ENCODE data around the gene SCRN2. TPM values are rescaled to one million over a fixed set of nuclear protein-coding genes. Genes with fewer than 3 reads are reported as not detected.

The SCRN2 gene
- total RNA-seq, 1 experiment from 2014 or later, result 73.6 TPM

- DNase-seq, result no peak
- BruUV-seq (replicated peaks), result no TSS peak
- POLR2A ChIA-PET, result no interaction called here
- Histone ChIP-seq H3K9me3 (no peaks in the 10 kb centered on the region), H3K27me3 (replicated peaks; ENCODE audit: control insufficient read depth, insufficient read depth, low read length) (no peaks in the 10 kb centered on the region), H3K4me3 (ENCODE audit: low read depth, low read length) (no peak overlapping the region), H3K4me1 (peaks cover 34% of the 10 kb centered on the region), H3K36me3 (ENCODE audit: control insufficient read depth, insufficient read depth, low read length) (no peaks in the 10 kb centered on the region)
- intact Hi-C loops (cut with micrococcal nuclease; ENCODE audit: unreplicated experiment), result no loop called here
- Mint-ChIP-seq H3K27me3 (ENCODE audit: insufficient read depth, unreplicated experiment) (no peaks in the 10 kb centered on the region), H3K36me3 (ENCODE audit: insufficient read depth, unreplicated experiment) (peaks cover 7% of the 10 kb centered on the region), H3K27ac (ENCODE audit: unreplicated experiment) (no peak overlapping the region), H3K9me3 (ENCODE audit: unreplicated experiment) (no peaks in the 10 kb centered on the region), H3K4me1 (ENCODE audit: low read depth, unreplicated experiment) (peaks cover 33% of the 10 kb centered on the region), H3K4me3 (ENCODE audit: unreplicated experiment) (no peak overlapping the region)
- no peak for TF ChIP-seq CTCF (IDR thresholded peaks at IDR 0.05; ENCODE audit: insufficient read depth in 1 of 2, low read depth in 1 of 2, low read length in 1 of 2, severe bottlenecking in 1 of 2, unreplicated experiment in 1 of 2)
- CTCF ChIA-PET, result interaction anchor here (2.6 to 15.7 kb wide), 2 partner anchors 43 to 57 kb away, joined by 18 to 904 read pairs; partner anchors contain the start of genes LRRC46, MRPL10, SCRN2 and SP6
These were observed 47.2 kb upstream of the SCRN2 start for GRCh38 chr17:47888293-47888692.

DNA sequence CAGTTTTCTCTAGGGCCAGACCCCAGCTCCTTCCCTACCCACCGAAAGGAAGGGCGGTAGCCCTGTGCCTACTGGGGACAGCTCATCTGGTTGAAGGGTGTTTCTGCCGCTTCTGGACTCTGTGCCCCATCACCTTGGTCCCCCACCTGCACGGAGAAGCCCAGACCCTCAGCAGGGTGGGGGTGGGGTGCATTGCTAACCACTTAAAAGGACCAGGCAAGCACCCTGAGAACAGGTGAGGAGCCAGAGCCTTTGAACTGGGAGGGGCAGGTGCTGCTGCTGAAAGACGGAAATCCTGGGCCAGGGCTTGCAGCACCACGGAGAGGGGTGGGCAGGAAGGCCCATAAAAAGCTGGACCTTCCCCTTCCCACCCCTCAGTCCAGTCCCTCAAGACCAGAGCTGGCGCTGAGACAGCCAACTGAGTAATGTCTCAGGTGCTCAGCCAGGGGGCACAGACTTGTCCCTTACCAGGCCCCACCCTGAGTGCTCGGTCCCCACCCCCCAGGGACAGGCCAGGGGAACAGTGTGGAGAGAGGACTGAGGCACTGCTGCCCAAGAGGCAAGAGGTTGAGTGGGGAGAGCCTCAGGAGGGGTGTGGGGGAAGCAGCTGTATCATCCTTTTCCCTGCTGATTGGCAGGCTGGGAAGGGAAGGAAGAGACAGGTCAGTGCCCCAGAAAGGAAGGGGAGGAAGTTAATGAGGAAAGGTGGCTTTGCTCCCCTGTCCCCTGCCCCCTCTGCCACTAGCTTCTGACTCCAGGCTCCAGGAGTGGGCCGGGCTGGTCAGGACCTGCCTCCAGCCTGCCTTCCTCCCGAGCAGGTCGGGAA, 44.0 kb upstream of the SCRN2 start:
- POLR2A ChIA-PET, result interaction anchor here (0.5 to 3.5 kb wide), 9 partner anchors 9 to 138 kb away, joined by 4 to 37 read pairs (median 13); partner anchors contain the start of genes LRRC46, MRPL10, SCRN2 and SP2
- Mint-ChIP-seq H3K27me3 (ENCODE audit: insufficient read depth, unreplicated experiment) (no peaks in the 10 kb centered on the region), H3K9me3 (ENCODE audit: unreplicated experiment) (no peaks in the 10 kb centered on the region), H3K4me3 (ENCODE audit: unreplicated experiment) (peak overlapping the region; percentile 62), H3K27ac (ENCODE audit: unreplicated experiment) (peak overlapping the region; percentile 1), H3K4me1 (ENCODE audit: low read depth, unreplicated experiment) (peaks cover 33% of the 10 kb centered on the region), H3K36me3 (ENCODE audit: insufficient read depth, unreplicated experiment) (peaks cover 7% of the 10 kb centered on the region)
- intact Hi-C loops (cut with micrococcal nuclease; ENCODE audit: unreplicated experiment), result loop anchor here (1.0 to 2.0 kb wide), 3 partner anchors 14 to 44 kb away; partner anchors contain the start of genes SCRN2 and SP6
- BruUV-seq (replicated peaks), result TSS peak; percentile 80
- Histone ChIP-seq H3K27me3 (replicated peaks; ENCODE audit: control insufficient read depth, insufficient read depth, low read length) (no peaks in the 10 kb centered on the region), H3K9me3 (no peaks in the 10 kb centered on the region), H3K36me3 (ENCODE audit: control insufficient read depth, insufficient read depth, low read length) (no peaks in the 10 kb centered on the region), H3K4me3 (ENCODE audit: low read depth, low read length) (0 out of 2 replicates have a peak overlapping the region, but pooled peaks have one; percentile 0), H3K4me1 (peaks cover 52% of the 10 kb centered on the region)
- peak in 1 of 2 experiments; percentile 21 for TF ChIP-seq CTCF (IDR thresholded peaks at IDR 0.05; ENCODE audit: insufficient read depth in 1 of 2, low read depth in 1 of 2, low read length in 1 of 2, severe bottlenecking in 1 of 2, unreplicated experiment in 1 of 2)
- CTCF ChIA-PET, result interaction anchor here (0.6 to 15.7 kb wide), 16 partner anchors 9 to 152 kb away, joined by 3 to 904 read pairs (median 5); partner anchors contain the start of genes CDK5RAP3, LRRC46, MRPL10 and OSBPL7
- DNase-seq, result peak; percentile 83 to 95

- intact Hi-C loops (cut with micrococcal nuclease; ENCODE audit: unreplicated experiment), result loop anchor here (1.0 to 2.0 kb wide), 2 partner anchors 14 to 33 kb away; partner anchors contain the start of gene SP6
- TF ChIP-seq CTCF (IDR thresholded peaks at IDR 0.05; ENCODE audit: insufficient read depth in 1 of 2, low read depth in 1 of 2, low read length in 1 of 2, severe bottlenecking in 1 of 2, unreplicated experiment in 1 of 2), result no peak
- peaks cover 52% of the 10 kb centered on the region for H3K4me1 ChIP-seq
- Mint-ChIP-seq H3K9me3 (ENCODE audit: unreplicated experiment) (no peaks in the 10 kb centered on the region), H3K4me1 (ENCODE audit: low read depth, unreplicated experiment) (peaks cover 30% of the 10 kb centered on the region), H3K36me3 (ENCODE audit: insufficient read depth, unreplicated experiment) (peaks cover 7% of the 10 kb centered on the region), H3K4me3 (ENCODE audit: unreplicated experiment) (peak overlapping the region; percentile 62), H3K27me3 (ENCODE audit: insufficient read depth, unreplicated experiment) (no peaks in the 10 kb centered on the region), H3K27ac (ENCODE audit: unreplicated experiment) (peak overlapping the region; percentile 1)
- no TSS peak for BruUV-seq (replicated peaks)
- H3K36me3 ChIP-seq (ENCODE audit: control insufficient read depth, insufficient read depth, low read length), result no peaks in the 10 kb centered on the region
- CTCF ChIA-PET, result interaction anchor here (0.8 to 15.7 kb wide), 15 partner anchors 8 to 151 kb away, joined by 3 to 904 read pairs (median 5); partner anchors contain the start of genes CDK5RAP3, LRRC46, MRPL10 and OSBPL7
- no peak overlapping the region for H3K4me3 ChIP-seq (ENCODE audit: low read depth, low read length)
- POLR2A ChIA-PET, result interaction anchor here (0.5 to 3.5 kb wide), 12 partner anchors 11 to 915 kb away, joined by 3 to 37 read pairs (median 6); partner anchors contain the start of genes LRRC46, MRPL10, NFE2L1 and PNPO
- DNase-seq, result no peak
- no peaks in the 10 kb centered on the region for H3K27me3 ChIP-seq (replicated peaks; ENCODE audit: control insufficient read depth, insufficient read depth, low read length)
- no peaks in the 10 kb centered on the region for H3K9me3 ChIP-seq
These were observed 43.3 kb upstream of the SCRN2 start for GRCh38 chr17:47884427-47884740.
